ENCODE results near the gene FLCN.
"Not testable (repeated sequence)": the region's sequence is repeated elsewhere in the genome, so short reads cannot be mapped to it uniquely, and the experiment has no call there.

FLCN gene

GRCh38 chr17:17280613-17281549, 43.9 kb upstream of the FLCN start, which contains the start of gene COPS3:
COPS3 (minus strand) TSS chr17:17281246; CDS start chr17:17281186, 60 bp downstream.
- H3K4me3 ChIP-seq (ENCODE audit: low read depth, low read length, poor library complexity, severe bottlenecking), result peak within 1 kb of the TSS; percentile 86

GRCh38 chr17:17279316-17279715, 42.3 kb upstream of the FLCN start:
- Histone ChIP-seq H3K4me3 (ENCODE audit: low read depth, low read length, poor library complexity, severe bottlenecking) (peak overlapping the region; percentile 86), H3K79me2 (ENCODE audit: insufficient read depth, low read length) (peaks cover 55% of the 10 kb centered on the region), H3K9me2 (ENCODE audit: low read depth, low read length) (no peaks in the 10 kb centered on the region), H4K20me1 (ENCODE audit: insufficient read depth, low read length) (no peaks in the 10 kb centered on the region; the same call in 1 of the 2 replicates), H3K9ac (ENCODE audit: low read length) (peak overlapping the region; percentile 94), H3K27ac (ENCODE audit: low read depth, low read length, poor library complexity, severe bottlenecking) (peak overlapping the region; percentile 25), H3K4me1 (ENCODE audit: insufficient read depth, low read length, severe bottlenecking) (peaks cover 43% of the 10 kb centered on the region), H3K27me3 (ENCODE audit: insufficient read depth, low read length) (no peaks in the 10 kb centered on the region), H2AFZ (ENCODE audit: low read length) (no peak overlapping the region), H3K9me3 (ENCODE audit: low read length) (no peaks in the 10 kb centered on the region), H3K4me2 (ENCODE audit: low read length) (peak overlapping the region; percentile 100), H3F3A (ENCODE audit: insufficient read depth, low read length) (peaks cover 5% of the 10 kb centered on the region; the same call in 1 of the 2 replicates), H3K36me3 (ENCODE audit: insufficient read depth, low read length) (peaks cover 45% of the 10 kb centered on the region)
- TF ChIP-seq EZH2 (IDR thresholded peaks at IDR 0.05; ENCODE audit: borderline replicate concordance, low read length) (no peak), CTCF (IDR thresholded peaks at IDR 0.05; ENCODE audit: low read length) (no peak)

More at GRCh38 chr17:17280613-17281549, 43.9 kb upstream of the FLCN start, which contains the start of gene COPS3:
- no peaks in the 10 kb centered on the region for H3K9me3 ChIP-seq (ENCODE audit: low read length)
- TF ChIP-seq EZH2 (IDR thresholded peaks at IDR 0.05; ENCODE audit: borderline replicate concordance, low read length), result no peak
- TF ChIP-seq CTCF (IDR thresholded peaks at IDR 0.05; ENCODE audit: low read length), result no peak
- H3K4me1 ChIP-seq (ENCODE audit: insufficient read depth, low read length, severe bottlenecking), result peaks cover 51% of the 10 kb centered on the region
- peak within 1 kb of the TSS; percentile 100 for H3K4me2 ChIP-seq (ENCODE audit: low read length)
- peak within 1 kb of the TSS; percentile 94 for H3K9ac ChIP-seq (ENCODE audit: low read length)
- no peaks in the 10 kb centered on the region for H3K27me3 ChIP-seq (ENCODE audit: insufficient read depth, low read length)
- H4K20me1 ChIP-seq (ENCODE audit: insufficient read depth, low read length), result no peaks in the 10 kb centered on the region; the same call in 1 of the 2 replicates
- H2AFZ ChIP-seq (ENCODE audit: low read length), result 0 out of 2 replicates have a peak within 1 kb of the TSS, but pooled peaks have one; percentile 81
- peaks cover 34% of the 10 kb centered on the region for H3K36me3 ChIP-seq (ENCODE audit: insufficient read depth, low read length)
- no peaks in the 10 kb centered on the region for H3K9me2 ChIP-seq (ENCODE audit: low read depth, low read length)
- peaks cover 47% of the 10 kb centered on the region for H3K79me2 ChIP-seq (ENCODE audit: insufficient read depth, low read length)
- peaks cover 5% of the 10 kb centered on the region; the same call in 1 of the 2 replicates for H3F3A ChIP-seq (ENCODE audit: insufficient read depth, low read length)
- H3K27ac ChIP-seq (ENCODE audit: low read depth, low read length, poor library complexity, severe bottlenecking), result peak within 1 kb of the TSS; percentile 88

GRCh38 chr17:17277431-17277830, 40.5 kb upstream of the FLCN start:
- not testable (repeated sequence) for H3K27me3 ChIP-seq (ENCODE audit: insufficient read depth, low read length); H3K9me3 ChIP-seq (ENCODE audit: low read length); H4K20me1 ChIP-seq (ENCODE audit: insufficient read depth, low read length); H2AFZ ChIP-seq (ENCODE audit: low read length); H3K9me2 ChIP-seq (ENCODE audit: low read depth, low read length); H3K4me3 ChIP-seq (ENCODE audit: low read depth, low read length, poor library complexity, severe bottlenecking); H3K4me2 ChIP-seq (ENCODE audit: low read length); H3K9ac ChIP-seq (ENCODE audit: low read length); H3F3A ChIP-seq (ENCODE audit: insufficient read depth, low read length); H3K27ac ChIP-seq (ENCODE audit: low read depth, low read length, poor library complexity, severe bottlenecking)
- Histone ChIP-seq H3K36me3 (ENCODE audit: insufficient read depth, low read length) (peaks cover 63% of the 10 kb centered on the region), H3K79me2 (ENCODE audit: insufficient read depth, low read length) (peaks cover 55% of the 10 kb centered on the region), H3K4me1 (ENCODE audit: insufficient read depth, low read length, severe bottlenecking) (peaks cover 30% of the 10 kb centered on the region)

Measured in OCI-LY1 (cell line).